Activated CD4-positive, CD25-positive, alpha-beta regulatory T cell treated with anti-CD3 and anti-CD28 coated beads, Interleukin-2, amount 50 U/mL, for 24 hours (primary cell): ENCODE measurements around the gene DHX34.
A peak's percentile ranks its signal among the peaks of the same experiment; 100 is the strongest.
"Not testable (repeated sequence)": the region's sequence is repeated elsewhere in the genome, so short reads cannot be mapped to it uniquely, and the experiment has no call there.

Experiments
- ATAC-seq, 2 donors: fragments of 150-1000 bp; cut with Tn5 transposase; one replicate each; pipeline ENCODE4 v1.10.0; 2021; ENCODE audit warnings: mild to moderate bottlenecking in 1 of 2, moderate library complexity in 1 of 2

Gene DHX34

GRCh38 chr19:47372603-47373002 lies 23.5 kb downstream of the DHX34 start:
- no peak for ATAC-seq

GRCh38 chr19:47373246-47374240 lies 24.4 kb downstream of the DHX34 start:
- ATAC-seq: no peak

GRCh38 chr19:47374876-47375693 lies 26.0 kb downstream of the DHX34 start:
- no peak for ATAC-seq

GRCh38 chr19:47375694-47376588 lies 26.8 kb downstream of the DHX34 start:
- no peak for ATAC-seq

- no peak for ATAC-seq
These were observed 27.6 kb downstream of the DHX34 start for GRCh38 chr19:47376589-47377144.

GRCh38 chr19:47377208-47377701 lies 28.1 kb downstream of the DHX34 start:
- ATAC-seq: no peak

- ATAC-seq: no peak
These were observed 28.7 kb downstream of the DHX34 start for GRCh38 chr19:47377801-47378200.

GRCh38 chr19:47378246-47378645 lies 29.1 kb downstream of the DHX34 start:
- no peak for ATAC-seq

- ATAC-seq: no peak
These were observed 30.3 kb downstream of the DHX34 start for GRCh38 chr19:47379381-47379938.

GRCh38 chr19:47380559-47380958 lies 31.4 kb downstream of the DHX34 start:
- ATAC-seq: no peak

- ATAC-seq: no peak
These were observed 32.0 kb downstream of the DHX34 start for GRCh38 chr19:47381121-47381520.

GRCh38 chr19:47381653-47382279 lies 32.7 kb downstream of the DHX34 start:
- ATAC-seq: peak in 1 of 2 donors; percentile 34

GRCh38 chr19:47383890-47384289 lies 34.8 kb downstream of the DHX34 start:
- not testable (repeated sequence) for ATAC-seq

- ATAC-seq: not testable (repeated sequence)
These were observed 35.4 kb downstream of the DHX34 start for GRCh38 chr19:47384533-47384932.

GRCh38 chr19:47386582-47386981 lies 37.5 kb downstream of the DHX34 start:
- ATAC-seq: not testable (repeated sequence)

- ATAC-seq: not testable (repeated sequence)
These were observed 38.5 kb downstream of the DHX34 start for GRCh38 chr19:47387623-47388022.

- not testable (repeated sequence) for ATAC-seq
These were observed 39.6 kb downstream of the DHX34 start for GRCh38 chr19:47388721-47389120.

GRCh38 chr19:47389150-47389556 lies 40.0 kb downstream of the DHX34 start:
- ATAC-seq: no peak

- no peak for ATAC-seq
These were observed 41.7 kb downstream of the DHX34 start for GRCh38 chr19:47390533-47391488.
